Measurements from ENCODE around the gene FADS2.
A peak's percentile ranks its signal among the peaks of the same experiment; 100 is the strongest.

FADS2 gene

GRCh38 chr11:61870541-61871031, 42.5 kb downstream of the FADS2 start:
- H3K27me3 ChIP-seq (ENCODE audit: low read length), result no peaks in the 10 kb centered on the region
- H3K79me2 ChIP-seq (ENCODE audit: insufficient read depth, low read length), result no peaks in the 10 kb centered on the region
- TF ChIP-seq, protein P1, sequence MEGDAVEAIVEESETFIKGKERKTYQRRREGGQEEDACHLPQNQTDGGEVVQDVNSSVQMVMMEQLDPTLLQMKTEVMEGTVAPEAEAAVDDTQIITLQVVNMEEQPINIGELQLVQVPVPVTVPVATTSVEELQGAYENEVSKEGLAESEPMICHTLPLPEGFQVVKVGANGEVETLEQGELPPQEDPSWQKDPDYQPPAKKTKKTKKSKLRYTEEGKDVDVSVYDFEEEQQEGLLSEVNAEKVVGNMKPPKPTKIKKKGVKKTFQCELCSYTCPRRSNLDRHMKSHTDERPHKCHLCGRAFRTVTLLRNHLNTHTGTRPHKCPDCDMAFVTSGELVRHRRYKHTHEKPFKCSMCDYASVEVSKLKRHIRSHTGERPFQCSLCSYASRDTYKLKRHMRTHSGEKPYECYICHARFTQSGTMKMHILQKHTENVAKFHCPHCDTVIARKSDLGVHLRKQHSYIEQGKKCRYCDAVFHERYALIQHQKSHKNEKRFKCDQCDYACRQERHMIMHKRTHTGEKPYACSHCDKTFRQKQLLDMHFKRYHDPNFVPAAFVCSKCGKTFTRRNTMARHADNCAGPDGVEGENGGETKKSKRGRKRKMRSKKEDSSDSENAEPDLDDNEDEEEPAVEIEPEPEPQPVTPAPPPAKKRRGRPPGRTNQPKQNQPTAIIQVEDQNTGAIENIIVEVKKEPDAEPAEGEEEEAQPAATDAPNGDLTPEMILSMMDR (IDR thresholded peaks at IDR 0.05; ENCODE audit: insufficient read depth, low read length, poor library complexity, severe bottlenecking), result no peak
- TF ChIP-seq EZH2phosphoT487 (conservative IDR thresholded peaks at IDR 0.05; ENCODE audit: low read length), result no peak
- H3K27ac ChIP-seq (ENCODE audit: low read depth, low read length), result no peak overlapping the region
- no peaks in the 10 kb centered on the region for H3K9me3 ChIP-seq (ENCODE audit: insufficient read depth, low read length)
- H3K4me2 ChIP-seq (ENCODE audit: low read depth, low read length, poor library complexity, severe bottlenecking), result no peak overlapping the region
- no peaks in the 10 kb centered on the region for H3K9me2 ChIP-seq (replicated peaks; ENCODE audit: insufficient read depth, low read length)
- no peaks in the 10 kb centered on the region for H3F3A ChIP-seq (ENCODE audit: insufficient read depth)
- no peak overlapping the region for H2AFZ ChIP-seq (ENCODE audit: low read depth, low read length, severe bottlenecking)
- H3K9ac ChIP-seq (ENCODE audit: low read length), result no peak overlapping the region
- H4K20me1 ChIP-seq (ENCODE audit: low read depth, low read length), result no peaks in the 10 kb centered on the region
- no peaks in the 10 kb centered on the region for H3K36me3 ChIP-seq (ENCODE audit: low read length)
- no peak overlapping the region for H3K4me3 ChIP-seq (ENCODE audit: insufficient read depth, low read length, poor library complexity, severe bottlenecking)

DNA sequence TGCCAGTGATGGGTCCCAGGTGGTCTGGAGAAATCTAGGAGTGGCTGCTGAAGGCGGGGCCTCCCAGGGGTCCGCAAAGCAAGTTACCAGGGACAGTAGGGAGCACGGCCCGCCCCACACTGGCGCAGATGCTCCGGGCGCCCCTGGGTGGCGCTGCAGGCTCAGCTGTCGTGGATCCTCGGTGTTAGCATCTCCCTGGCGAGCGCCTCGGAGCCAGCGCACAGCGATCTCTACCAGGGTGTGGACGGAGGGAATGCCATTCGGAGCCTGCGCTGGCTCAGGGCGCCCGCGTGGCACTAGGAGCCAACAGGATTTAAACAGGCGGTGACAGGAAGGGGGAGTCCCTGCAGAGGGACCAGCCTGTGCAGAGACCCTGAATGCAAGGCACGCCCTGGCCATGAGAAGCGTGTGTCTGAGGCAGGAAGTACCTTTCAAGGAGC, 43.1 kb downstream of the FADS2 start:
- Histone ChIP-seq H3F3A (ENCODE audit: insufficient read depth) (no peaks in the 10 kb centered on the region), H3K27ac (ENCODE audit: low read depth, low read length) (no peak overlapping the region), H3K79me2 (ENCODE audit: insufficient read depth, low read length) (no peaks in the 10 kb centered on the region), H3K4me3 (ENCODE audit: insufficient read depth, low read length, poor library complexity, severe bottlenecking) (no peak overlapping the region), H4K20me1 (ENCODE audit: low read depth, low read length) (no peaks in the 10 kb centered on the region), H3K9ac (ENCODE audit: low read length) (no peak overlapping the region), H3K36me3 (ENCODE audit: low read length) (no peaks in the 10 kb centered on the region), H3K4me2 (ENCODE audit: low read depth, low read length, poor library complexity, severe bottlenecking) (peak overlapping the region; percentile 11), H3K27me3 (ENCODE audit: low read length) (no peaks in the 10 kb centered on the region), H3K9me2 (replicated peaks; ENCODE audit: insufficient read depth, low read length) (no peaks in the 10 kb centered on the region), H2AFZ (ENCODE audit: low read depth, low read length, severe bottlenecking) (no peak overlapping the region), H3K9me3 (ENCODE audit: insufficient read depth, low read length) (no peaks in the 10 kb centered on the region)
- TF ChIP-seq, protein P1 (IDR thresholded peaks at IDR 0.05; ENCODE audit: insufficient read depth, low read length, poor library complexity, severe bottlenecking), result peak; percentile 67
- TF ChIP-seq EZH2phosphoT487 (conservative IDR thresholded peaks at IDR 0.05; ENCODE audit: low read length), result 0 out of 2 replicates have a peak, but pooled peaks have one; percentile 53

DNA sequence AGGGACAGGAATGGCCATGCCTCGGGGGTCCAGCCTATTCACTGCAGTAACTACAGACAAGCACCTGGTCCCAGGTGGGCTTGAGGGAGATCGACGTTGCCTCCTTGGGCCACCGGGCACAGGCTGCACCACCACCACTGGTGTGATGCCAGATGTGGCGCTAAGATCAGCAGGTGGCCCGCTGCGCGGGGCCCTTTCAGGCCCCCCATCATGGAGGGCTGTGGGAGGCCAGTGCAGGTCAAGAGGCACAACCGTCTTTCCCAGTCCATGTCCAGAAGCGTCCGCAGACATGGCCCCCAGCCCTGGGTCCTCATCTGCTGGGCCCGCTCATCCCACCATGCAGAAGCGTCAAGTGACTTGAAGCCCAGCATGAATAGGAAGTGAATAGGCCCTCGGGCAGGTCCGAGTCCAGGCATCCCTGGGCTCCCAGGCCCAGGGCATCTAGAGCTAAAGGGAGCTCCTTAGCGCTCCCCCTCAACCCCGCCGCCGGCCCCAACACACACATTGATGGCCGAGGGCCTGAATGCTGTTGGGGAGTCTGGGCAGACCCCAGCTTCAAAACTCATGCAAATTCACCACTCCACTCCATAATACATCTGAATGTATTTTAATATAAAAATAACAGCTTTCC, 45.0 kb downstream of the FADS2 start:
- TF ChIP-seq, protein P1 (IDR thresholded peaks at IDR 0.05; ENCODE audit: insufficient read depth, low read length, poor library complexity, severe bottlenecking), result no peak
- TF ChIP-seq EZH2phosphoT487 (conservative IDR thresholded peaks at IDR 0.05; ENCODE audit: low read length), result no peak
- H3K79me2 ChIP-seq (ENCODE audit: insufficient read depth, low read length), result no peaks in the 10 kb centered on the region
- no peak overlapping the region for H3K27ac ChIP-seq (ENCODE audit: low read depth, low read length)
- H3K4me2 ChIP-seq (ENCODE audit: low read depth, low read length, poor library complexity, severe bottlenecking), result no peak overlapping the region
- H3K27me3 ChIP-seq (ENCODE audit: low read length), result no peaks in the 10 kb centered on the region
- no peak overlapping the region for H2AFZ ChIP-seq (ENCODE audit: low read depth, low read length, severe bottlenecking)
- H3K9me3 ChIP-seq (ENCODE audit: insufficient read depth, low read length), result no peaks in the 10 kb centered on the region
- no peaks in the 10 kb centered on the region for H3K36me3 ChIP-seq (ENCODE audit: low read length)
- H3K9ac ChIP-seq (ENCODE audit: low read length), result no peak overlapping the region
- no peaks in the 10 kb centered on the region for H4K20me1 ChIP-seq (ENCODE audit: low read depth, low read length)
- H3F3A ChIP-seq (ENCODE audit: insufficient read depth), result no peaks in the 10 kb centered on the region
- H3K4me3 ChIP-seq (ENCODE audit: insufficient read depth, low read length, poor library complexity, severe bottlenecking), result no peak overlapping the region
- no peaks in the 10 kb centered on the region for H3K9me2 ChIP-seq (replicated peaks; ENCODE audit: insufficient read depth, low read length)

All from SU-DHL-6 (cell line).